Epithelial cell of esophagus (primary cell): ENCODE measurements around the gene TMEM41A.
A peak's percentile ranks its signal among the peaks of the same experiment; 100 is the strongest.

ENCODE experiments used
- DNase-seq: peaks from one replicate; pipeline ENCODE4 v3.0.0; 2010; ENCODE audit warnings: low read depth
- H3K4me3 ChIP-seq: 2 replicates; pipeline ENCODE4 v1.5.1; 2011; ENCODE audit warnings: mild to moderate bottlenecking, low read length, control low read depth
- TF ChIP-seq, protein P1 (sequence below): IDR thresholded peaks from 2 replicates; pipeline ENCODE4 v1.5.1; 2011; ENCODE audit warnings: low read depth, mild to moderate bottlenecking, low read length, control low read depth, inconsistent platforms; ENCODE audit not compliant: insufficient read depth; ENCODE audit errors: missing control alignments

The TMEM41A gene

DNA sequence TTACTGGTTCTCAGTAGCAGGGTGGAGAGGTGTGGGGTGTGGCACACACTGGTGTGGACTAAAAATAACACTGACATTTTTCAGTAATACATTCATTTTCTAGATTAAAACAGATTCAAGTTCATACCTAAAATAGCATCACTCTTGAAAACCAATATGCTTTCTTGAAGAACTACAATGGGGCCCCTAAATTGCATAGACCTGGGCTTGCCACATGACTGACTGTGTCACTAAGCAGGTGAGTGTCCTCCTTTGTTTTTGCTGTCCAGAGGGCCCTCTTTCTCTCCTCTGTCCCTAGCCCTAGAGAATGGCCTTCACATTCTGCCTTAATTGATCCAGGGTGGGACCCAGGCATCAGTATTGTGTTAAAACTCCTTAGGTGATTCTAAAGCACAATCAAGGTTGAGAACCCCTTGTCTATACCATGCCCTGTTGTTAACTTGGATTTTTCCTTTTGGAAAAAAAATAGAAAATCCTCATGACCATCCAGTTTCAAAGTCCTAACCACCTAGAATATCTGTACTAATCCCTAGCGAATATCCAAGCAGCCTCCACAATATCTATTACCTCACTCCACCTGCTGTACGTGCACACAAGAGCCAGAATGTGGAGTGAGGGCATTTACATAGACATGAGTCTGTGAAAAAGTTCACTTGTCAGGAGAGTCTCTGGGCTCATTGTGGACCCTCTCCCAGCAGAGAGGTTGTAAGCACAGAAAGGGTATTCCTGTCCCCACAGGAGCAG lies 18.7 kb upstream of the TMEM41A start:
- no peak overlapping the region for H3K4me3 ChIP-seq
- TF ChIP-seq, protein P1, sequence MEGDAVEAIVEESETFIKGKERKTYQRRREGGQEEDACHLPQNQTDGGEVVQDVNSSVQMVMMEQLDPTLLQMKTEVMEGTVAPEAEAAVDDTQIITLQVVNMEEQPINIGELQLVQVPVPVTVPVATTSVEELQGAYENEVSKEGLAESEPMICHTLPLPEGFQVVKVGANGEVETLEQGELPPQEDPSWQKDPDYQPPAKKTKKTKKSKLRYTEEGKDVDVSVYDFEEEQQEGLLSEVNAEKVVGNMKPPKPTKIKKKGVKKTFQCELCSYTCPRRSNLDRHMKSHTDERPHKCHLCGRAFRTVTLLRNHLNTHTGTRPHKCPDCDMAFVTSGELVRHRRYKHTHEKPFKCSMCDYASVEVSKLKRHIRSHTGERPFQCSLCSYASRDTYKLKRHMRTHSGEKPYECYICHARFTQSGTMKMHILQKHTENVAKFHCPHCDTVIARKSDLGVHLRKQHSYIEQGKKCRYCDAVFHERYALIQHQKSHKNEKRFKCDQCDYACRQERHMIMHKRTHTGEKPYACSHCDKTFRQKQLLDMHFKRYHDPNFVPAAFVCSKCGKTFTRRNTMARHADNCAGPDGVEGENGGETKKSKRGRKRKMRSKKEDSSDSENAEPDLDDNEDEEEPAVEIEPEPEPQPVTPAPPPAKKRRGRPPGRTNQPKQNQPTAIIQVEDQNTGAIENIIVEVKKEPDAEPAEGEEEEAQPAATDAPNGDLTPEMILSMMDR: no peak
- DNase-seq: no peak

GRCh38 chr3:185511711-185512110 lies 12.9 kb upstream of the TMEM41A start:
- DNase-seq: no peak
- TF ChIP-seq, protein P1: no peak
- no peak overlapping the region for H3K4me3 ChIP-seq

- TF ChIP-seq, protein P1: no peak
- no peak for DNase-seq
- no peak overlapping the region for H3K4me3 ChIP-seq
Observed at GRCh38 chr3:185508335-185508991, 9.6 kb upstream of the TMEM41A start.

- DNase-seq: no peak
- H3K4me3 ChIP-seq: no peak overlapping the region
- TF ChIP-seq, protein P1: no peak
Observed at GRCh38 chr3:185507883-185508282, 9.0 kb upstream of the TMEM41A start.

- H3K4me3 ChIP-seq: no peak overlapping the region
- TF ChIP-seq, protein P1: no peak
- peak; percentile 48 for DNase-seq
Observed at GRCh38 chr3:185504636-185505035, 5.8 kb upstream of the TMEM41A start.

GRCh38 chr3:185503521-185503920 lies 4.7 kb upstream of the TMEM41A start:
- DNase-seq: peak; percentile 68
- no peak overlapping the region for H3K4me3 ChIP-seq
- TF ChIP-seq, protein P1: no peak

GRCh38 chr3:185502987-185503386 lies 4.2 kb upstream of the TMEM41A start:
- H3K4me3 ChIP-seq: no peak overlapping the region
- DNase-seq: no peak
- TF ChIP-seq, protein P1: no peak
